Progenitor cell of endocrine pancreas (in vitro differentiated cells): ENCODE results near the gene LRRC56. TPM values are rescaled to one million over a fixed set of nuclear protein-coding genes. Genes with fewer than 3 reads are reported as not detected.
A peak's percentile ranks its signal among the peaks of the same experiment; 100 is the strongest.

Experiments
- DNase-seq: peaks from one replicate; pipeline ENCODE4 v3.0.0; 2021; ENCODE audit warnings: low spot score; ENCODE audit not compliant: unreplicated experiment
- H3K27ac Mint-ChIP-seq: 2 replicates; pipeline ENCODE4 v1.8.0; 2021; ENCODE audit warnings: mild to moderate bottlenecking, moderate library complexity, mixed read lengths
- H3K27me3 Mint-ChIP-seq: 2 replicates; pipeline ENCODE4 v1.8.0; 2021; ENCODE audit warnings: mixed read lengths
- H3K36me3 Mint-ChIP-seq: 2 replicates; pipeline ENCODE4 v1.8.0; 2022; ENCODE audit warnings: mixed read lengths; ENCODE audit not compliant: insufficient read depth
- H3K4me1 Mint-ChIP-seq: 2 replicates; pipeline ENCODE4 v1.8.0; 2021; ENCODE audit warnings: low read depth, mixed read lengths
- H3K4me3 Mint-ChIP-seq: 2 replicates; pipeline ENCODE4 v1.8.0; 2021; ENCODE audit warnings: low read depth, mild to moderate bottlenecking, moderate library complexity, mixed read lengths
- H3K9me3 Mint-ChIP-seq: 2 replicates; pipeline ENCODE4 v1.8.0; 2021; ENCODE audit warnings: low read depth, mixed read lengths
- total RNA-seq: library from RNA; stranded (reverse); gene quantifications from 2 replicates; pipeline ENCODE4 v1.2.1, GENCODE V29; 2021
- TF ChIP-seq, protein P1 (sequence below): fragments of 200-600 bp; sonication (generic); IDR thresholded peaks from one replicate; pipeline ENCODE4 v1.5.0; 2021; ENCODE audit warnings: antibody characterized with exemption, mild to moderate bottlenecking; ENCODE audit not compliant: unreplicated experiment

Gene LRRC56
- total RNA-seq, 1 donor from 2014 or later: 5.4 TPM

DNA sequence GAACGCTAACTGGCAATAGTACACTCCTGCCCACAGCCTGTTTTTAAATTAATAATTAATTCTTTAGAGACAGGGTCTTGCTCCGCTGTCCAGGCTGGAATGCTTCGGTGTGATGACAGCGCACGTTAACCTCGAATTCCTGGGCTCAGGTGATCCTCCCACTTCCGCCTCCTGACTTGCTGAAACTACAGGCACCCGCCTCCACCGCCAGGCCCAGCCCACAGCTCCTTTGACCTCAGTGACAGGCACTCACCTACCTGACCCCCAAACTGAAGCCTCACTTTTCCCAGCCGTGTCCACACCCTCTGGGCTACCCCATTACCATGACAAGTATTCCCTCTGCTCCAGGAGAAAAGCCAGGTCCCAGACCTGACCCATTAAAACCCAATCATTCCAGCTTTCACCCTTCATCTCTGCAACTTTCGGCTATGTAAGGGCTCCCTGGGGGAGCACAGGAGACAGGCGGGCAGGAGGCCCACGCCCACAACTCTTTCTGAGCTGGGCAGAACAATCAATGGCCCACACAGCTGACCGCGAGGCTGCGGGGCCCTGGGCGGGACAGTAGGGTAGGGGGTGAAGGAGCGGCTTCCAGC is 22.5 kb downstream of the LRRC56 start:
- TF ChIP-seq, protein P1, sequence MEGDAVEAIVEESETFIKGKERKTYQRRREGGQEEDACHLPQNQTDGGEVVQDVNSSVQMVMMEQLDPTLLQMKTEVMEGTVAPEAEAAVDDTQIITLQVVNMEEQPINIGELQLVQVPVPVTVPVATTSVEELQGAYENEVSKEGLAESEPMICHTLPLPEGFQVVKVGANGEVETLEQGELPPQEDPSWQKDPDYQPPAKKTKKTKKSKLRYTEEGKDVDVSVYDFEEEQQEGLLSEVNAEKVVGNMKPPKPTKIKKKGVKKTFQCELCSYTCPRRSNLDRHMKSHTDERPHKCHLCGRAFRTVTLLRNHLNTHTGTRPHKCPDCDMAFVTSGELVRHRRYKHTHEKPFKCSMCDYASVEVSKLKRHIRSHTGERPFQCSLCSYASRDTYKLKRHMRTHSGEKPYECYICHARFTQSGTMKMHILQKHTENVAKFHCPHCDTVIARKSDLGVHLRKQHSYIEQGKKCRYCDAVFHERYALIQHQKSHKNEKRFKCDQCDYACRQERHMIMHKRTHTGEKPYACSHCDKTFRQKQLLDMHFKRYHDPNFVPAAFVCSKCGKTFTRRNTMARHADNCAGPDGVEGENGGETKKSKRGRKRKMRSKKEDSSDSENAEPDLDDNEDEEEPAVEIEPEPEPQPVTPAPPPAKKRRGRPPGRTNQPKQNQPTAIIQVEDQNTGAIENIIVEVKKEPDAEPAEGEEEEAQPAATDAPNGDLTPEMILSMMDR: no peak
- Mint-ChIP-seq H3K4me3 (peak overlapping the region; percentile 69), H3K36me3 (peaks cover 3% of the 10 kb centered on the region), H3K4me1 (peaks cover 10% of the 10 kb centered on the region), H3K9me3 (no peaks in the 10 kb centered on the region), H3K27me3 (peaks cover 11% of the 10 kb centered on the region), H3K27ac (peak overlapping the region; percentile 96)
- no peak for DNase-seq

DNA sequence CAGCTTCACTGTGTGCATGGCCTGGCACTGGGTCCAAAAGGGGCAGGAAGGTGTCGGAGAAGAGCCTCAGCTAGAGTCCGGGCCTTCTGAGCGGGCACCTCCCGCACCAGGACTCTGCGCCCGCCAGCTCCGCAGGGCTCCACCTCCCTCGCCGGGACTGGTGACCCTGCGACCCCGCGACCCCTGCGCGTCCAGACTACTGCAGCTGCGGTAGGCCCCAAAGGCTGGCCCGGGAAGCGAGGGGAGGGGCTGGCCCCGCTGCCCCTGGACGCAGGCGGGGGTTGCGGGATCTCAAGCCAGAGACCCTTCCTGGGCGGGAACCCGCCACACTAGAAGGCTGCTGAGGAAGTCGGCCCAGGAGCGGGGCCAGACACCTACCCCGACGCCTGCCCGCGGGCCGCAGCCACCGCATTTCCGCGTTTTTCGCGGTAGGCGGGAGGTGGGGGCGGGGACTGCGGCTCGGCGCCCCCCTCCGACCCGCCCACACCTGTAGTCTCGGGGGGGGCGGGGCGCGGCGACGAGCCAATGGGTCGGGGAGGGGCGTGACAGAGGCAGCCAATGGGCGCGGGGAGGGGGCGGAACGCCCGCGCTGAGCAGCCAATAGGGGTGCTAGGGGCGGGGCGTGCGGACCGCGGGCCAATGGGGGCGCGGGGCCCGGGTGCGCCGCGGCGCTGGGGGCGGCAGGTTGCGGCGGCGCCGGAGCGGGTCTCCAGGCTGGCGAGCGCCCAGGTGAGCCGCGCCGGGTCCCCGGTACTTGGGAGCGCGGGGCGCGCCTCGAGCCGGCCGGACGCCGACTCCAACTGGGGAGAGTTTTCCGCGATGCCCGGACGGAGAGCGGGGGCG is 23.2 kb downstream of the LRRC56 start, which contains the start of the genes LMNTD2 and RASSF7:
Gene LMNTD2 (minus strand): TSS at position 434 of the 843 bp plus-strand sequence. CDS start 22 bp downstream, at position 412.
Gene RASSF7 (plus strand): TSS at position 666 of the 843 bp plus-strand sequence. CDS start 799 bp downstream, outside the sequence.
- DNase-seq: peak; percentile 97
- peaks cover 10% of the 10 kb centered on the region for H3K4me1 Mint-ChIP-seq
- H3K36me3 Mint-ChIP-seq: peaks cover 3% of the 10 kb centered on the region
- H3K4me3 Mint-ChIP-seq: peak within 1 kb of the TSS; percentile 88
- no peaks in the 10 kb centered on the region for H3K9me3 Mint-ChIP-seq
- peaks cover 11% of the 10 kb centered on the region for H3K27me3 Mint-ChIP-seq
- H3K27ac Mint-ChIP-seq: peak within 1 kb of the TSS; percentile 96
- TF ChIP-seq, protein P1: no peak

DNA sequence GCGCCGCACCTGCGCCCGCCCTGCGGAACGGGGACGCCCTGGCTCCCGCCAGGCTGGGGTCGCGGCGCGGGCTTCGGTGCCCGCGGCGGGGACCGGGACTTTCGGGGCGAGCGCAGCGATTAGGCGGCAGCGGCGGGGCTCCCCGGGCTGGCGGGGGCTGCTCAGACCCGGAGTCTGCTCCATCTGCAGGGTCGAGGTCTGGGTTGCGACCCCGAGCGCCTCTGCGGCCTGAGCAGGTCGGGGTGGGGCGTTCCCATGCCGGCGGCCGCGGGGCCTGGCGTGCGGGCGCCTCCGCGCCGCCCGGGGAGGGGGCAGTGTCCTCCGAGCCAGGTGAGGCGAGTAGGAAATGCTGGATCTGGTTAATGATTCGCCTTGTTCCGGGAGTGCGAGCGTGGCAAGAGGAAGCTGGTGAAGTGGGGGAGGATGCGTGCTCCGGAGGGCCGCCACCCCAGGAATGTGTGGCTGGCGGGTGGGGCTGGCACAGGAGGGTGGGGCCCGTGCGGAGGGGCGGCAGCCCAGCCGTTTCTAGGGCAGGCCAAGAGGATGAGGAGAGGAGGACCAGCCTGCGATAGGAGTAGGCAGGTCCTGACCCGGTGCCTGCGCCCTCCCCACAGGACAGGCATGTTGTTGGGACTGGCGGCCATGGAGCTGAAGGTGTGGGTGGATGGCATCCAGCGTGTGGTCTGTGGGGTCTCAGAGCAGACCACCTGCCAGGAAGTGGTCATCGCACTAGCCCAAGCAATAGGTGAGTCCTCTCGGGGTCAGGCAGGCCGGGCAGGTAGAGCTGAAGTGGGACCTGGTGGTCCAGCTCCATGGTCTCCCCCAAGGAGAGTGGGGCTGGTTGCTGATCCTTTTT is 24.0 kb downstream of the LRRC56 start:
- H3K9me3 Mint-ChIP-seq: no peaks in the 10 kb centered on the region
- H3K36me3 Mint-ChIP-seq: peaks cover 3% of the 10 kb centered on the region
- H3K27me3 Mint-ChIP-seq: peaks cover 9% of the 10 kb centered on the region
- peak overlapping the region; percentile 88 for H3K4me3 Mint-ChIP-seq
- TF ChIP-seq, protein P1: no peak
- peaks cover 10% of the 10 kb centered on the region for H3K4me1 Mint-ChIP-seq
- peak overlapping the region; percentile 95 for H3K27ac Mint-ChIP-seq
- peak; percentile 60 for DNase-seq

DNA sequence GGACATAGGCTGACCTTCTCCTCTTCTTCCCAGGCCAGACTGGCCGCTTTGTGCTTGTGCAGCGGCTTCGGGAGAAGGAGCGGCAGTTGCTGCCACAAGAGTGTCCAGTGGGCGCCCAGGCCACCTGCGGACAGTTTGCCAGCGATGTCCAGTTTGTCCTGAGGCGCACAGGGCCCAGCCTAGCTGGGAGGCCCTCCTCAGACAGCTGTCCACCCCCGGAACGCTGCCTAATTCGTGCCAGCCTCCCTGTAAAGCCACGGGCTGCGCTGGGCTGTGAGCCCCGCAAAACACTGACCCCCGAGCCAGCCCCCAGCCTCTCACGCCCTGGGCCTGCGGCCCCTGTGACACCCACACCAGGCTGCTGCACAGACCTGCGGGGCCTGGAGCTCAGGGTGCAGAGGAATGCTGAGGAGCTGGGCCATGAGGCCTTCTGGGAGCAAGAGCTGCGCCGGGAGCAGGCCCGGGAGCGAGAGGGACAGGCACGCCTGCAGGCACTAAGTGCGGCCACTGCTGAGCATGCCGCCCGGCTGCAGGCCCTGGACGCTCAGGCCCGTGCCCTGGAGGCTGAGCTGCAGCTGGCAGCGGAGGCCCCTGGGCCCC is 24.8 kb downstream of the LRRC56 start:
- Mint-ChIP-seq H3K4me3 (peak overlapping the region; percentile 88), H3K27me3 (peaks cover 3% of the 10 kb centered on the region), H3K36me3 (peaks cover 3% of the 10 kb centered on the region), H3K27ac (no peak overlapping the region), H3K4me1 (peaks cover 10% of the 10 kb centered on the region), H3K9me3 (no peaks in the 10 kb centered on the region)
- no peak for DNase-seq
- TF ChIP-seq, protein P1: no peak
